ENCODE results near the gene AP1M1. TPM values are rescaled to one million over a fixed set of nuclear protein-coding genes. Genes with fewer than 3 reads are reported as not detected.

The AP1M1 gene
- total and polyA plus RNA-seq, 2 donors (not counting 1 experiment from before 2014, with no cell fraction given), result 94.4 to 113 TPM

- H3K4me3 ChIP-seq (replicated peaks in 1 of 4; ENCODE audit: control extremely low read depth in 1 of 4, insufficient read depth in 1 of 4, low read depth in 3 of 4, low read length in 4 of 4), result no peak overlapping the region
- H3K4me2 ChIP-seq (ENCODE audit: extremely low read depth, insufficient read depth, low read length), result no peak overlapping the region
- H3K9me3 ChIP-seq (ENCODE audit: control insufficient read depth, insufficient read depth, low read depth, low read length), result no peaks in the 10 kb centered on the region
- H2AFZ ChIP-seq (ENCODE audit: low read length), result no peak overlapping the region
- H3K27ac ChIP-seq (ENCODE audit: insufficient read depth, low read length), result no peak overlapping the region
- TF ChIP-seq EZH2 (IDR thresholded peaks at IDR 0.05; ENCODE audit: low read length, missing control alignments) (no peak), CTCF (conservative IDR thresholded peaks at IDR 0.05 in 1 of 2, IDR thresholded peaks at IDR 0.05 in 1 of 2; ENCODE audit: low read depth in 1 of 2, low read length in 2 of 2) (no peak)
- peaks cover 67% of the 10 kb centered on the region for H3K79me2 ChIP-seq (ENCODE audit: control insufficient read depth, insufficient read depth, low read length)
- no peaks in the 10 kb centered on the region for H3K27me3 ChIP-seq (ENCODE audit: control insufficient read depth, insufficient read depth, low read length)
- peak in 1 of 2 donors; percentile 24 for DNase-seq (ENCODE audit: low read depth in 2 of 2)
- no peaks in the 10 kb centered on the region for H4K20me1 ChIP-seq (ENCODE audit: control insufficient read depth, extremely low read depth, insufficient read depth, low read length)
- H3K4me1 ChIP-seq (ENCODE audit: control insufficient read depth, extremely low read depth, insufficient read depth, low read length), result peaks cover 14% of the 10 kb centered on the region
- H3K9ac ChIP-seq (ENCODE audit: insufficient read depth, low read length), result no peak overlapping the region
- peaks cover 49% of the 10 kb centered on the region for H3K36me3 ChIP-seq (ENCODE audit: control insufficient read depth, insufficient read depth, low read length)
These were observed 4.9 kb downstream of the AP1M1 start for GRCh38 chr19:16202320-16203255.

GRCh38 chr19:16203256-16204004 lies 5.7 kb downstream of the AP1M1 start:
- no peak overlapping the region for H3K27ac ChIP-seq (ENCODE audit: insufficient read depth, low read length)
- TF ChIP-seq EZH2 (IDR thresholded peaks at IDR 0.05; ENCODE audit: low read length, missing control alignments), result no peak
- TF ChIP-seq CTCF (conservative IDR thresholded peaks at IDR 0.05 in 1 of 2, IDR thresholded peaks at IDR 0.05 in 1 of 2; ENCODE audit: low read depth in 1 of 2, low read length in 2 of 2), result no peak
- no peak overlapping the region for H3K4me3 ChIP-seq (replicated peaks in 1 of 4; ENCODE audit: control extremely low read depth in 1 of 4, insufficient read depth in 1 of 4, low read depth in 3 of 4, low read length in 4 of 4)
- H3K27me3 ChIP-seq (ENCODE audit: control insufficient read depth, insufficient read depth, low read length), result no peaks in the 10 kb centered on the region
- no peak overlapping the region for H3K4me2 ChIP-seq (ENCODE audit: extremely low read depth, insufficient read depth, low read length)
- peaks cover 61% of the 10 kb centered on the region for H3K79me2 ChIP-seq (ENCODE audit: control insufficient read depth, insufficient read depth, low read length)
- H3K36me3 ChIP-seq (ENCODE audit: control insufficient read depth, insufficient read depth, low read length), result peaks cover 55% of the 10 kb centered on the region
- DNase-seq (ENCODE audit: low read depth in 2 of 2), result no peak
- no peak overlapping the region for H2AFZ ChIP-seq (ENCODE audit: low read length)
- H3K9me3 ChIP-seq (ENCODE audit: control insufficient read depth, insufficient read depth, low read depth, low read length), result no peaks in the 10 kb centered on the region
- H4K20me1 ChIP-seq (ENCODE audit: control insufficient read depth, extremely low read depth, insufficient read depth, low read length), result no peaks in the 10 kb centered on the region
- H3K9ac ChIP-seq (ENCODE audit: insufficient read depth, low read length), result no peak overlapping the region
- H3K4me1 ChIP-seq (ENCODE audit: control insufficient read depth, extremely low read depth, insufficient read depth, low read length), result peaks cover 14% of the 10 kb centered on the region

GRCh38 chr19:16204005-16204294 lies 6.2 kb downstream of the AP1M1 start:
- peaks cover 13% of the 10 kb centered on the region for H3K4me1 ChIP-seq (ENCODE audit: control insufficient read depth, extremely low read depth, insufficient read depth, low read length)
- H3K79me2 ChIP-seq (ENCODE audit: control insufficient read depth, insufficient read depth, low read length), result peaks cover 57% of the 10 kb centered on the region

More at GRCh38 chr19:16204005-16204294, 6.2 kb downstream of the AP1M1 start:
- TF ChIP-seq CTCF (conservative IDR thresholded peaks at IDR 0.05 in 1 of 2, IDR thresholded peaks at IDR 0.05 in 1 of 2; ENCODE audit: low read depth in 1 of 2, low read length in 2 of 2) (no peak), EZH2 (IDR thresholded peaks at IDR 0.05; ENCODE audit: low read length, missing control alignments) (no peak)
- Histone ChIP-seq H3K36me3 (ENCODE audit: control insufficient read depth, insufficient read depth, low read length) (peaks cover 57% of the 10 kb centered on the region), H2AFZ (ENCODE audit: low read length) (no peak overlapping the region), H4K20me1 (ENCODE audit: control insufficient read depth, extremely low read depth, insufficient read depth, low read length) (no peaks in the 10 kb centered on the region), H3K9me3 (ENCODE audit: control insufficient read depth, insufficient read depth, low read depth, low read length) (no peaks in the 10 kb centered on the region), H3K27me3 (ENCODE audit: control insufficient read depth, insufficient read depth, low read length) (no peaks in the 10 kb centered on the region), H3K4me3 (replicated peaks in 1 of 4; ENCODE audit: control extremely low read depth in 1 of 4, insufficient read depth in 1 of 4, low read depth in 3 of 4, low read length in 4 of 4) (no peak overlapping the region), H3K9ac (ENCODE audit: insufficient read depth, low read length) (no peak overlapping the region), H3K27ac (ENCODE audit: insufficient read depth, low read length) (no peak overlapping the region), H3K4me2 (ENCODE audit: extremely low read depth, insufficient read depth, low read length) (no peak overlapping the region)
- no peak for DNase-seq (ENCODE audit: low read depth in 2 of 2)

All from fibroblast of lung (primary cell).